ENCODE measurements around the gene ZNF598. TPM values are rescaled to one million over a fixed set of nuclear protein-coding genes. Genes with fewer than 3 reads are reported as not detected.

The ZNF598 gene
- total RNA-seq, 1 donor from 2014 or later, result 90.4 TPM

DNA sequence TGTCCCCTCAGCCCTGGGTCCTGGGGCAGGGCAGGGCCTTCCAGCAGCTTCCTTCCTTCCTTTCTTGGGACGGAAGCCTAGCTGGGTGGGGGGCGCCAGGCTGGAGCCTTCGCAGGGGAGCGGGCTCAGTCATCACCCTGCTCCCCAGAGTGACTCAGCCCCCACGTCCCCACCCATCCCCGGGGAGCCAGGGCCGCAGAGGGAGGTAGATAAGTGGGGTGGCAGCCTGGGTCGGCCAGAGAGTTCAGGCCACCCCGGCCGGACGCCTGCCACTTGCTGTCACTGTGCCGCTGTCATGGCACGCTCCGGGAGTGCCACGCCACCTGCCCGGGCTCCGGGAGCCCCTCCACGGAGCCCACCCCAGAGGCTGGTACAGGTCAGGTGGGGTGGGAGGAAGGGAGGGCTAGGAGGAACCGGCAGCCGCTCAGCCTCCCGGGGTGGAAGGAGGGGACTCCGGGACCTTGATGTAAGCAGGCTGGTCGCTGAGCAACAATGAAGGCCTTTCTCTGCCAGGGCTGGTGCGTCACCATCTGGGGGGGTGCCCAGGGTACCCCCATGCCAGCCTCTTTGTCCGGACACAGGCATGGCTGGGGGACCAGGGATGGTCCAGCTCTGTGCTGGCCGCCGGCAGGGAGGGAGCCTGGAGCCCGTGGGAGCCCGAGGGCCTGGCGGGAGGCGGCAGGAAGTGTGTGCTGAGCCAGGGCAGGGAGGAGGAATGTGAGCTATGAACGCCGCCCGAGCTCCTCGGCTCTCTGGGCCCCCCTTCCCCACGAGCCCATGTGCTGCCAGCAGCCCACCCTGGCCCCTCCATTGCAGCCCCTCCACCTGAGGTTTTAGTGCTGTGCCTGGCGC lies 23.7 kb upstream of the ZNF598 start:
- TF ChIP-seq, protein P1, sequence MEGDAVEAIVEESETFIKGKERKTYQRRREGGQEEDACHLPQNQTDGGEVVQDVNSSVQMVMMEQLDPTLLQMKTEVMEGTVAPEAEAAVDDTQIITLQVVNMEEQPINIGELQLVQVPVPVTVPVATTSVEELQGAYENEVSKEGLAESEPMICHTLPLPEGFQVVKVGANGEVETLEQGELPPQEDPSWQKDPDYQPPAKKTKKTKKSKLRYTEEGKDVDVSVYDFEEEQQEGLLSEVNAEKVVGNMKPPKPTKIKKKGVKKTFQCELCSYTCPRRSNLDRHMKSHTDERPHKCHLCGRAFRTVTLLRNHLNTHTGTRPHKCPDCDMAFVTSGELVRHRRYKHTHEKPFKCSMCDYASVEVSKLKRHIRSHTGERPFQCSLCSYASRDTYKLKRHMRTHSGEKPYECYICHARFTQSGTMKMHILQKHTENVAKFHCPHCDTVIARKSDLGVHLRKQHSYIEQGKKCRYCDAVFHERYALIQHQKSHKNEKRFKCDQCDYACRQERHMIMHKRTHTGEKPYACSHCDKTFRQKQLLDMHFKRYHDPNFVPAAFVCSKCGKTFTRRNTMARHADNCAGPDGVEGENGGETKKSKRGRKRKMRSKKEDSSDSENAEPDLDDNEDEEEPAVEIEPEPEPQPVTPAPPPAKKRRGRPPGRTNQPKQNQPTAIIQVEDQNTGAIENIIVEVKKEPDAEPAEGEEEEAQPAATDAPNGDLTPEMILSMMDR (IDR thresholded peaks at IDR 0.05; ENCODE audit: partially characterized antibody, unreplicated experiment), result no peak
- peaks cover 3% of the 10 kb centered on the region for H3K4me1 Mint-ChIP-seq (ENCODE audit: low read depth, unreplicated experiment)
- no peak overlapping the region for H3K4me3 Mint-ChIP-seq (ENCODE audit: unreplicated experiment)
- H3K27me3 Mint-ChIP-seq (ENCODE audit: unreplicated experiment), result peaks cover 5% of the 10 kb centered on the region
- no peak overlapping the region for H3K27ac Mint-ChIP-seq (ENCODE audit: unreplicated experiment)
- peaks cover 13% of the 10 kb centered on the region for H3K9me3 Mint-ChIP-seq (ENCODE audit: unreplicated experiment)
- H3K36me3 Mint-ChIP-seq (ENCODE audit: unreplicated experiment), result no peaks in the 10 kb centered on the region
- no peak for DNase-seq

DNA sequence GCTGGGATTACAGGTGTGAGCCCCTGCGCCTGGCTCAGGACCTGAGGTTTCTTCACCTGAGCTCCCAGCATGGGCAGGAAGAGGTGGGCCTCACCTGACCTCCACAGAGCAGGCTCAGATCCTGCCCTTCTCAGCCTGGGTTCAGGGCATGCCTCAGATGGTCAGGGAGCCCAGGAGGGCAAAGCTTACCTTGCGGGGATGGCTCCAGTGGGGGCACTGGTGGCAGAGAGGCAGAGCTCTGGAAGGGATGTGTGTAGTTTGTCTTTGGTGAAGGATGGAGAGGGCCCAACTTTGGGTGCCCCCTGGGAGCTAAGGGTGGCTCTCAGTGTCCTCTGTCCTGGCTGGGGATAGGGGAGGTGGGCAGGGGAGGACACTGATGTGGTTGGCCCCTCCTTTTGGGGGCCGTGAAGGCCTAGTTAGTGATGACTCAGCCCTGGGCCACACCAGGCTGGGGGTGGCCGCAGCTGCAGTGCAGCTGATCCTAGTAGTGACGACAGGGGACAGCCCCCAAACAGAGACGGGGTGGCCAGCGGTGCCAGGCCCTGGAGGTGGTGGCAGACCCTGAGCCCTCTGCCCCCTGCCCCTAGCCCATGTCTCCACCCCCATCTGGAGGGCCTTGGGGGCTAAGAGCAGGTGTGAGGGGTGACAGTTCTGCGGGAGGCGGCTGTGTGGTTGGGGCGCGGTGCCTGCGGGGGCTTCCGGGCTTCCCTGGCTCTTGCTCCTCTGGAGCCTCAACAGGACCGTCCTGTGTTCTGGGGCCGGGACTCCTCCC lies 22.9 kb upstream of the ZNF598 start:
- Mint-ChIP-seq H3K36me3 (ENCODE audit: unreplicated experiment) (no peaks in the 10 kb centered on the region), H3K27ac (ENCODE audit: unreplicated experiment) (no peak overlapping the region), H3K27me3 (ENCODE audit: unreplicated experiment) (peaks cover 8% of the 10 kb centered on the region), H3K9me3 (ENCODE audit: unreplicated experiment) (peaks cover 13% of the 10 kb centered on the region), H3K4me3 (ENCODE audit: unreplicated experiment) (peak overlapping the region; percentile 42), H3K4me1 (ENCODE audit: low read depth, unreplicated experiment) (peaks cover 2% of the 10 kb centered on the region)
- DNase-seq, result no peak
- TF ChIP-seq, protein P1 (IDR thresholded peaks at IDR 0.05; ENCODE audit: partially characterized antibody, unreplicated experiment), result no peak

DNA sequence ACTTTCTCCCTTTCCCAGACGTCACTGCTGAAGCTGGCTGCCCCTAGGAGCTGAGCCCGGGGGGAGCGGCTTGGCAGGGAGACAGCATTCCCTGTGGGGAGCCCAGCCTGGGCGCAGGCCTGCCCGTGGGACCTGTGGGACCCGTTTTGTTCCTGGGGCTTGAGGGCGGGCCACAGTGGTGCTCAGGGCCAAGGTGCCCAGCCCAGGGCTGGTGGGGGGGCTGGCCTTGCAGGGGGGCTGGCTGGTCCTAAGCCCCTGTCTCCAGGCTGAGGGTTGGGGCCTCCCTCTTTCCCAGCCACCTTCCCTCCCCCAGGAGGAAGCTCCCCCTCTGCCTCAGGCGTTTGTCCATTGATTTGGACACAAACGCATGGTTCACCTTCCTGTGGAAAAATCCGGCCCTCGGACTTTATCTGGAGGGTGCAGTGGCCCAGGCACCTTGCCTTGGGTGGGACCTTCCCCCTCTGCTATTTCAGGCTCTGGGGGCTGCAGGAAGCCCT lies 21.5 kb upstream of the ZNF598 start:
- Mint-ChIP-seq H3K27me3 (ENCODE audit: unreplicated experiment) (peaks cover 8% of the 10 kb centered on the region), H3K36me3 (ENCODE audit: unreplicated experiment) (no peaks in the 10 kb centered on the region), H3K4me3 (ENCODE audit: unreplicated experiment) (no peak overlapping the region), H3K9me3 (ENCODE audit: unreplicated experiment) (peaks cover 9% of the 10 kb centered on the region), H3K27ac (ENCODE audit: unreplicated experiment) (no peak overlapping the region), H3K4me1 (ENCODE audit: low read depth, unreplicated experiment) (peaks cover 4% of the 10 kb centered on the region)
- TF ChIP-seq, protein P1 (IDR thresholded peaks at IDR 0.05; ENCODE audit: partially characterized antibody, unreplicated experiment), result no peak
- no peak for DNase-seq

DNA sequence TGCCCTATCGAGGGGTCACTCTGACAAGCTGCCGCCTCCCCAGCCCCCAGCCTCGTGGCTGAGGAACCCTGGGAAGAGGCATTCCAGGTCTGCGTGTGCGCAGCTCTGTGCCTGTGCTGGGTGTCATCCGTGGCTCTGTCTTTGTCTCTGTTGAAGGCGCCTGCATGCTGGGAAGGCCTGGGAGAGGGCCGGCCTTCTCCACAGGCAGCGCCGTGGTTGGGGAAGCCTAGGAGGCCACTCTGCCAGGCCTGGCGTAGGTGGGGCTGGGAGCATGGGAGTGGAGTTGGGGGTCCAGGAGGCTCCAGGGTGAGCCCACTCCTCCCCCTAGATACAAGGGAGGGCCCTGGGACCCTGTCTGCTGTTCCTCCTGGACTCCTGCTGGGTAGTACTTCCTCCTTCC lies 20.4 kb upstream of the ZNF598 start:
- H3K9me3 Mint-ChIP-seq (ENCODE audit: unreplicated experiment), result peaks cover 9% of the 10 kb centered on the region
- TF ChIP-seq, protein P1 (IDR thresholded peaks at IDR 0.05; ENCODE audit: partially characterized antibody, unreplicated experiment), result no peak
- H3K4me1 Mint-ChIP-seq (ENCODE audit: low read depth, unreplicated experiment), result peaks cover 4% of the 10 kb centered on the region
- no peak for DNase-seq
- no peak overlapping the region for H3K4me3 Mint-ChIP-seq (ENCODE audit: unreplicated experiment)
- no peaks in the 10 kb centered on the region for H3K36me3 Mint-ChIP-seq (ENCODE audit: unreplicated experiment)
- H3K27me3 Mint-ChIP-seq (ENCODE audit: unreplicated experiment), result peaks cover 12% of the 10 kb centered on the region
- H3K27ac Mint-ChIP-seq (ENCODE audit: unreplicated experiment), result no peak overlapping the region

Data from glutamatergic neuron (in vitro differentiated cells).